ENCODE measurements around the gene SLAMF1. TPM values are rescaled to one million over a fixed set of nuclear protein-coding genes. Genes with fewer than 3 reads are reported as not detected.

SLAMF1 gene
- total RNA-seq, 2 donors from 2014 or later: not detected

GRCh38 chr1:160579216-160579701 lies 67.6 kb downstream of the SLAMF1 start, which contains the start of gene CD84:
TSS of gene CD84 (minus strand) at chr1:160579496. CDS start at chr1:160579437, 59 bp downstream.
- Histone ChIP-seq H3K27me3 (no peaks in the 10 kb centered on the region), H3K36me3 (replicated peaks in 1 of 2; ENCODE audit: insufficient read depth in 1 of 2, low read depth in 2 of 2) (no peaks in the 10 kb centered on the region), H3K27ac (peak within 1 kb of the TSS in 2 of 4 donors; percentile 14 to 37), H3K9me3 (no peaks in the 10 kb centered on the region), H3K4me1 (no peaks in the 10 kb centered on the region), H3K4me3 (no peak within 1 kb of the TSS)
- intact Hi-C loops (cut with DNase I): no loop called here
- no peak for ATAC-seq
- no peak for DNase-seq
- TF ChIP-seq CTCF (IDR thresholded peaks at IDR 0.05): no peak
- no peak for TF ChIP-seq POLR2A (IDR thresholded peaks at IDR 0.05)
- WGBS, 2 donors: 59 to 82% methylated on average over 3 of the region's 3 CpGs

GRCh38 chr1:160578525-160579191 lies 68.2 kb downstream of the SLAMF1 start:
- DNase-seq (no peak), ATAC-seq (no peak)
- Histone ChIP-seq H3K36me3 (replicated peaks in 1 of 2; ENCODE audit: insufficient read depth in 1 of 2, low read depth in 2 of 2) (no peaks in the 10 kb centered on the region), H3K9me3 (no peaks in the 10 kb centered on the region), H3K4me3 (no peak overlapping the region), H3K4me1 (no peaks in the 10 kb centered on the region), H3K27me3 (no peaks in the 10 kb centered on the region), H3K27ac (peak overlapping the region in 2 of 4 donors; percentile 14 to 37)
- no peak for TF ChIP-seq POLR2A (IDR thresholded peaks at IDR 0.05)
- TF ChIP-seq CTCF (IDR thresholded peaks at IDR 0.05): no peak
- 15 to 17% methylated on average over 3 of the region's 3 CpGs for WGBS, 2 donors
- intact Hi-C loops (cut with DNase I): no loop called here

GRCh38 chr1:160578175-160578524 lies 68.7 kb downstream of the SLAMF1 start:
- TF ChIP-seq POLR2A (IDR thresholded peaks at IDR 0.05): no peak
- TF ChIP-seq CTCF (IDR thresholded peaks at IDR 0.05): no peak
- no peak overlapping the region for H3K27ac ChIP-seq
- H3K4me3 ChIP-seq: no peak overlapping the region
- intact Hi-C loops (cut with DNase I): no loop called here
- 42 to 62% methylated on average over 3 of the region's 3 CpGs for WGBS, 2 donors
- H3K4me1 ChIP-seq: no peaks in the 10 kb centered on the region
- no peak for DNase-seq
- no peaks in the 10 kb centered on the region for H3K9me3 ChIP-seq
- no peaks in the 10 kb centered on the region for H3K27me3 ChIP-seq
- ATAC-seq: no peak
- no peaks in the 10 kb centered on the region for H3K36me3 ChIP-seq (replicated peaks in 1 of 2; ENCODE audit: insufficient read depth in 1 of 2, low read depth in 2 of 2)

- intact Hi-C loops (cut with DNase I): no loop called here
- Histone ChIP-seq H3K4me1 (no peaks in the 10 kb centered on the region), H3K27ac (no peak overlapping the region), H3K27me3 (no peaks in the 10 kb centered on the region), H3K4me3 (no peak overlapping the region), H3K9me3 (no peaks in the 10 kb centered on the region), H3K36me3 (replicated peaks in 1 of 2; ENCODE audit: insufficient read depth in 1 of 2, low read depth in 2 of 2) (no peaks in the 10 kb centered on the region)
- TF ChIP-seq CTCF (IDR thresholded peaks at IDR 0.05) (no peak), POLR2A (IDR thresholded peaks at IDR 0.05) (no peak)
- WGBS, 2 donors: 77 to 86% methylated on average over 2 of the region's 2 CpGs
- no peak for ATAC-seq
- no peak for DNase-seq
Observed at GRCh38 chr1:160577671-160578070, 69.2 kb downstream of the SLAMF1 start.

GRCh38 chr1:160576884-160577283 lies 70.0 kb downstream of the SLAMF1 start:
- ATAC-seq: no peak
- Histone ChIP-seq H3K27ac (no peak overlapping the region), H3K9me3 (no peaks in the 10 kb centered on the region), H3K27me3 (no peaks in the 10 kb centered on the region), H3K4me1 (no peaks in the 10 kb centered on the region), H3K36me3 (replicated peaks in 1 of 2; ENCODE audit: insufficient read depth in 1 of 2, low read depth in 2 of 2) (no peaks in the 10 kb centered on the region), H3K4me3 (no peak overlapping the region)
- no peak for DNase-seq
- TF ChIP-seq CTCF (IDR thresholded peaks at IDR 0.05) (no peak), POLR2A (IDR thresholded peaks at IDR 0.05) (no peak)
- intact Hi-C loops (cut with DNase I): no loop called here
- 39 to 86% methylated on average over 1 to 2 of the region's 2 CpGs for WGBS, 2 donors

All from body of pancreas (tissue), 4 donors.